Tibial artery (tissue), 4 donors: Measurements from ENCODE around the gene LRRC8D.

Experiments
- DNase-seq, 2 donors: peaks; one replicate each; pipeline ENCODE4 v3.0.0-alpha.2; 2019
- H3K27ac ChIP-seq, 2 donors: fragments of 200-600 bp; sonication (generic) in 1 of 2; 1 replicate in 1 of 2; 2 replicates in 1 of 2; pipeline ENCODE4 v1.5.1; 2018 to 2019; ENCODE audit warnings: mild to moderate bottlenecking in 1 of 2
- H3K27me3 ChIP-seq, 2 donors: fragments of 200-600 bp; sonication (generic) in 1 of 2; one replicate each; pipeline versions ENCODE4 v1.5.1 to v1.6.0; 2016 to 2019
- H3K36me3 ChIP-seq, 3 donors: fragments of 200-600 bp; sonication (generic) in 2 of 3; one replicate each; pipeline ENCODE4 v1.5.1; 2016 to 2019; ENCODE audit warnings: mild to moderate bottlenecking in 2 of 3
- H3K4me1 ChIP-seq, 4 donors: fragments of 200-600 bp; sonication (generic) in 2 of 4; 1 replicate in 3 of 4; 2 replicates in 1 of 4; pipeline ENCODE4 v1.5.1; 2016 to 2019
- H3K4me3 ChIP-seq, 2 donors: fragments of 200-600 bp; sonication (generic) in 1 of 2; 1 replicate in 1 of 2; 2 replicates in 1 of 2; pipeline ENCODE4 v1.5.1; 2018 to 2019; ENCODE audit warnings: mild to moderate bottlenecking in 2 of 2
- H3K9me3 ChIP-seq, 3 donors: fragments of 200-600 bp; sonication (generic) in 1 of 3; one replicate each; pipeline ENCODE4 v1.5.1; 2016 to 2019
- intact Hi-C: fragments of 100-400 bp; cut with DNase I; formaldehyde crosslinking; loops from one replicate; pipeline ENCODE4 v1.15.0; 2023; ENCODE audit warnings: low total_unique reads
- TF ChIP-seq, protein P1 (sequence below), 2 experiments: fragments of 200-600 bp in 1 of 2; fragments of 450-650 bp in 1 of 2; IDR thresholded peaks; one replicate each; pipeline ENCODE4 v1.5.1; 2017 to 2019; ENCODE audit warnings: antibody characterized with exemption in 2 of 2, mild to moderate bottlenecking in 1 of 2, moderate library complexity in 1 of 2

The LRRC8D gene

DNA sequence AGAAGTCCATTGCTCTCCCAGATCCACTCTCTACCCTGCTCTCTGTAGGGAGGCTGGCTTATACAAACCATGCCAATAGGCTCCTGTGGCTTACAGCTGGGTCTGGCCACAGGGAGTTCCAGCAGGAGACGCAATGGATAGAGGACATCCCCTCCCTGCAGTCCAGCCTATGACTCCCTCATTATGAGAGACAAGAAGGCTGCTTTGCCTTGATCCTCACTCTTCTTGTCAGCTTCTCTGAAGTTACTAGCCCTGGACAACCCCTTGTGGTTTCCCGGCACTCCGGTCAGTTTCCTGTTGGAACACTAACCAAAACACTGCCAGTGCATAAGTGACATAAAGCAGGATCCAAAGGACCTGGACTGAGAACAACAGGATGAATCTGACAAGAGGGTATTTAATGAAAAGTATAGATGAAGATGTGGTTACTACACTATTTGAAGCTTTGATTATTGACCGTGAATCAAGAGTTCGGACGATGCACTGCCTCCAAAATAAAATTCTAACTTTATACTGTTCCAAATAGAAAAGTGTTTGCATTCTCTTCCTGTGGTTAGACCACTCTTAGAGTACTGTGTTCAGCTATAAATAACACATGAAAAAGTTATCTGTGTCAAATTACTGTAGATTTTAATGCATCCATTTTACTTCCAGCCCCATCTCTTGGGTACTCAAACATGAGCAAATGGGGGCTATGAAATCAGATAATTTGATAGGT is 141.4 kb downstream of the LRRC8D start:
- Histone ChIP-seq H3K36me3 (no peaks in the 10 kb centered on the region), H3K9me3 (no peaks in the 10 kb centered on the region), H3K4me3 (no peak overlapping the region), H3K27ac (no peak overlapping the region), H3K4me1 (no peaks in the 10 kb centered on the region), H3K27me3 (no peaks in the 10 kb centered on the region)
- TF ChIP-seq, protein P1, sequence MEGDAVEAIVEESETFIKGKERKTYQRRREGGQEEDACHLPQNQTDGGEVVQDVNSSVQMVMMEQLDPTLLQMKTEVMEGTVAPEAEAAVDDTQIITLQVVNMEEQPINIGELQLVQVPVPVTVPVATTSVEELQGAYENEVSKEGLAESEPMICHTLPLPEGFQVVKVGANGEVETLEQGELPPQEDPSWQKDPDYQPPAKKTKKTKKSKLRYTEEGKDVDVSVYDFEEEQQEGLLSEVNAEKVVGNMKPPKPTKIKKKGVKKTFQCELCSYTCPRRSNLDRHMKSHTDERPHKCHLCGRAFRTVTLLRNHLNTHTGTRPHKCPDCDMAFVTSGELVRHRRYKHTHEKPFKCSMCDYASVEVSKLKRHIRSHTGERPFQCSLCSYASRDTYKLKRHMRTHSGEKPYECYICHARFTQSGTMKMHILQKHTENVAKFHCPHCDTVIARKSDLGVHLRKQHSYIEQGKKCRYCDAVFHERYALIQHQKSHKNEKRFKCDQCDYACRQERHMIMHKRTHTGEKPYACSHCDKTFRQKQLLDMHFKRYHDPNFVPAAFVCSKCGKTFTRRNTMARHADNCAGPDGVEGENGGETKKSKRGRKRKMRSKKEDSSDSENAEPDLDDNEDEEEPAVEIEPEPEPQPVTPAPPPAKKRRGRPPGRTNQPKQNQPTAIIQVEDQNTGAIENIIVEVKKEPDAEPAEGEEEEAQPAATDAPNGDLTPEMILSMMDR (IDR thresholded peaks at IDR 0.05) = no peak
- intact Hi-C loops = no loop called here
- DNase-seq = no peak

DNA sequence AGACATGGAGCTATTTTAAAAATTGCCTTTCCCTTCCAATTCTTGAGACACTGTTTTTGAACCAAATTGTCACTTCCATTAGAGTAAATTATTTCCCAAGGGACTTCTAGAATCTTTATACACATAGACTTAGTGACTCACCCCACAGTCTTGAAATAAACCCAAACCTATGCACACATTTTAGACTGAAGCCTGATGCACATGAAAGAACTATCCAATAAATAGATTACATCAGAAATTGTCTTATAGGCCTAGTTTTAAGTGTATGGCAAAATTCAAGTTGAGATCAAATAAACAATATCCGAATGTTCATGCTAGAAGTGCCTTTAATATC is 141.9 kb downstream of the LRRC8D start:
- DNase-seq = no peak
- intact Hi-C loops = no loop called here
- H3K36me3 ChIP-seq = no peaks in the 10 kb centered on the region
- no peaks in the 10 kb centered on the region for H3K27me3 ChIP-seq
- H3K27ac ChIP-seq = no peak overlapping the region
- H3K9me3 ChIP-seq = no peaks in the 10 kb centered on the region
- no peaks in the 10 kb centered on the region for H3K4me1 ChIP-seq
- TF ChIP-seq, protein P1 (IDR thresholded peaks at IDR 0.05) = no peak
- H3K4me3 ChIP-seq = no peak overlapping the region

DNA sequence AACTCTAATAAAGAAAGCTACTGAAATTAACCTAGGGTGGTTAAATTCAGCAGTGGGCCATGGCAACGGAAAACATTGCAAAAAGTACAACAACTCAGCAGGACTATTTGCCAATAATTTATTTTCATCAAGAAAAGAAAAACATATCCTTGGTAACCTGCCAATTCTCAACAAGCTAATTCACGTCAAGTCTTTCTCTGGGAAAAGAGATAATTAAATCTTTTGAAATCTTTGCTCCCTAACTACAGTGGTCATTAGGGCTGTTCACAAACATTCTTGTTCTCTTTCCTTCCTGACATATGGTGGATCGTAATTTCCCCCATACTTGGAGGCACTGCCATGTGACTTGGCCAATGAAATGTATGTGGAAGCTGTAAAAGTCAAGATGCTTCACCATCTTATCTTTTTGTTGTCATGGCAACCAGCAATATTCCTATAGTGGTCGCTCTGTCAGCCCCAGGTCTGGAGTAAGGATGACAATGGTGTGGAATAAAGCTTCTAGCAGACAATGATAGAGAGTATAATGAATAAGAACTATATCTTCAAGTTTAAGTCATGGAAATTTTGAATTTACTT is 144.4 kb downstream of the LRRC8D start:
- H3K4me1 ChIP-seq = no peaks in the 10 kb centered on the region
- H3K27me3 ChIP-seq = no peaks in the 10 kb centered on the region
- no peak overlapping the region for H3K27ac ChIP-seq
- DNase-seq = no peak
- no peak overlapping the region for H3K4me3 ChIP-seq
- intact Hi-C loops = no loop called here
- H3K9me3 ChIP-seq = no peaks in the 10 kb centered on the region
- H3K36me3 ChIP-seq = no peaks in the 10 kb centered on the region
- TF ChIP-seq, protein P1 (IDR thresholded peaks at IDR 0.05) = no peak

DNA sequence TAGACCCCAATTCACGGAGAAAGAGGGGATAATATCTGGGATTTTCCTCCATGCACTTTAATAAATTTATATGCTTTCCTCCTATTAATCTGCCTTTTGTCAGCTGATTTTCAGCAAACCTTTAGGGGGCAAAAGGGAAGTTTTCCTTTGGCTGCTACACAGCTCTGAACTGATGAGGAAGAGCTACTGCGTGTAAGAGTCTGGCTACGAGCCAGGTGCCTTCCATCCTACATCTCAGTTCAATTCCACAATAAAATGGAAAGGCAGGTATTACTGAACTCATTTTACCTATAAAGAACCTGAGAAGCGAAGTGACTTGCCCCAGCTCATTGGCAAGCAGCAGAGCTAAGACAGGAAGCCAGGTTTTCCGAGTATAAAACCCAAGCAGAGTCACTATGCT is 145.8 kb downstream of the LRRC8D start:
- intact Hi-C loops = no loop called here
- Histone ChIP-seq H3K27me3 (no peaks in the 10 kb centered on the region), H3K4me3 (no peak overlapping the region), H3K4me1 (no peaks in the 10 kb centered on the region), H3K36me3 (no peaks in the 10 kb centered on the region), H3K27ac (no peak overlapping the region), H3K9me3 (no peaks in the 10 kb centered on the region)
- no peak for DNase-seq
- TF ChIP-seq, protein P1 (IDR thresholded peaks at IDR 0.05) = no peak

DNA sequence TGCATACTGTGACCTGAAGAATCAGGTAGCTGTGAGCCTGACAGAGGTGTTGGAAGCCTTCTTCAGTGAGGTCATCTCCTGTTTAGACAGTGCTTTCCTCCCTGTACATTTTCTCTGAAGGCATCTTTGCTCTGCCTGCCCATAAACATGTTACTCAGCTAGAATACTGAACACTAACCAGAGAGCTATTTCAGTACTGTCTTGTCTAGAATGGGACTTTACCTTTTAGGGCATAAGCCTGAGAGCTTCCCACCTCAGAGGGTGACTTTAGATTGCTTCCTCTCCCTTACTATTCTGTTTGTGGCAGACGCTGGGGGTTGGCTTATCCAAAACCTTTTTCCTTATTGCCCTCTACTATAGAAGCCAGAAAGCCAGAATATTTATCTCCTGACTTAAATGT is 150.8 kb downstream of the LRRC8D start:
- H3K27me3 ChIP-seq = no peaks in the 10 kb centered on the region
- H3K36me3 ChIP-seq = no peaks in the 10 kb centered on the region
- no peaks in the 10 kb centered on the region for H3K4me1 ChIP-seq
- intact Hi-C loops = no loop called here
- TF ChIP-seq, protein P1 (IDR thresholded peaks at IDR 0.05) = no peak
- H3K4me3 ChIP-seq = no peak overlapping the region
- H3K27ac ChIP-seq = no peak overlapping the region
- no peaks in the 10 kb centered on the region for H3K9me3 ChIP-seq
- no peak for DNase-seq
